K562 (cell line): ENCODE results near the gene GRB14. TPM values are rescaled to one million over a fixed set of nuclear protein-coding genes. Genes with fewer than 3 reads are reported as not detected.

Experiments
- E2F3 ChIP-seq: fragments of 250-450 bp; sonication (Bioruptor Pico); IDR thresholded peaks from 2 replicates; pipeline ENCODE4 v1.4.0; 2020; ENCODE audit warnings: mild to moderate bottlenecking
- TEAD4 ChIP-seq, 2 experiments: sonication (generic) in 1 of 2; formaldehyde crosslinking in 1 of 2; IDR thresholded peaks; 2 replicates each; pipeline versions ENCODE4 v1.6.1 to v1.8.0; 2012 to 2022; ENCODE audit warnings: borderline replicate concordance in 1 of 2, inconsistent platforms in 1 of 2, low read length in 1 of 2, mild to moderate bottlenecking in 1 of 2, missing genetic modification reagents in 1 of 2
- ZNF717 ChIP-seq: fragments of 250-450 bp; sonication (Bioruptor Pico); IDR thresholded peaks from 2 replicates; pipeline ENCODE4 v1.5.0; 2021
- polyA plus RNA-seq, 8 experiments: library from polyadenylated mRNA; depleted of rRNA in 4 of 8; stranded (reverse) in 5 of 8; unstranded in 3 of 8; fragments of >200 nt; fragmentation: Nextera tagmentation in 2 of 8; fragmentation: Illumina TruSeq in 1 of 8; extraction: Ambion mirVana in 2 of 8; extraction: Trizol in 1 of 8; gene quantifications; 2 replicates each; pipeline versions ENCODE4 v1.2.1 to v1.2.3, GENCODE V29; 2011 to 2014; ENCODE audit warnings: inconsistent platforms in 1 of 8, missing spikeins in 1 of 8
- total RNA-seq, 7 experiments: library from RNA; depleted of rRNA in 6 of 7; stranded (reverse); fragments of >200 nt in 6 of 7; fragmentation: Illumina TruSeq in 2 of 7; extraction: Trizol in 2 of 7; gene quantifications; 2 replicates each; pipeline versions ENCODE4 v1.2.1 to v1.2.3, GENCODE V29; 2011 to 2021; ENCODE audit warnings: low replicate concordance in 1 of 7
- TF ChIP-seq, protein P1 (sequence below): sonication (generic); formaldehyde crosslinking; IDR thresholded peaks from 2 replicates; pipeline ENCODE4 v1.8.0; 2023; ENCODE audit warnings: missing genetic modification reagents, mild to moderate bottlenecking, borderline replicate concordance

Gene GRB14
- total and polyA plus RNA-seq, 9 of the 15 experiments (the other 6 are each of a cell fraction or from before 2014, with no cell fraction given) = not detected

DNA sequence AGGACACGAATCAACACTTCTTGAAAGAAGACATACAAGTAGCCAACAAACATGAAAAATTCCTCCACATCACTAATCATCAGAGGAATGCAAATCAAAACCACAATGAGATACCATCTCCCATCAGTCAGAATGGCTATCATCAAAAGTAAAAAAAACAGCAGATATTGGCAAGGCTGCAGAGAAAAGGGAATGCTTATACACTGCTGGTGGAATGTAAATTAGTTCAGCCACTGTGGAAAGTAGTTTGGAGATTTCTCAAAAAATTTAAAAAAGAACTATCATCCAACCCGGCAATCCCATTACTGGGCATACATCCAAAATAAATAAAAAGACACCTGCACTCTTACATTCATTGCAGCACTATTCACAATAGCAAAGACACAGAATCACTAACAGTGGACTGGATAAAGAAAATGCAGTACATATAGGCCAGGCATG is 78.7 kb downstream of the GRB14 start (continued):
- TF ChIP-seq, protein P1, sequence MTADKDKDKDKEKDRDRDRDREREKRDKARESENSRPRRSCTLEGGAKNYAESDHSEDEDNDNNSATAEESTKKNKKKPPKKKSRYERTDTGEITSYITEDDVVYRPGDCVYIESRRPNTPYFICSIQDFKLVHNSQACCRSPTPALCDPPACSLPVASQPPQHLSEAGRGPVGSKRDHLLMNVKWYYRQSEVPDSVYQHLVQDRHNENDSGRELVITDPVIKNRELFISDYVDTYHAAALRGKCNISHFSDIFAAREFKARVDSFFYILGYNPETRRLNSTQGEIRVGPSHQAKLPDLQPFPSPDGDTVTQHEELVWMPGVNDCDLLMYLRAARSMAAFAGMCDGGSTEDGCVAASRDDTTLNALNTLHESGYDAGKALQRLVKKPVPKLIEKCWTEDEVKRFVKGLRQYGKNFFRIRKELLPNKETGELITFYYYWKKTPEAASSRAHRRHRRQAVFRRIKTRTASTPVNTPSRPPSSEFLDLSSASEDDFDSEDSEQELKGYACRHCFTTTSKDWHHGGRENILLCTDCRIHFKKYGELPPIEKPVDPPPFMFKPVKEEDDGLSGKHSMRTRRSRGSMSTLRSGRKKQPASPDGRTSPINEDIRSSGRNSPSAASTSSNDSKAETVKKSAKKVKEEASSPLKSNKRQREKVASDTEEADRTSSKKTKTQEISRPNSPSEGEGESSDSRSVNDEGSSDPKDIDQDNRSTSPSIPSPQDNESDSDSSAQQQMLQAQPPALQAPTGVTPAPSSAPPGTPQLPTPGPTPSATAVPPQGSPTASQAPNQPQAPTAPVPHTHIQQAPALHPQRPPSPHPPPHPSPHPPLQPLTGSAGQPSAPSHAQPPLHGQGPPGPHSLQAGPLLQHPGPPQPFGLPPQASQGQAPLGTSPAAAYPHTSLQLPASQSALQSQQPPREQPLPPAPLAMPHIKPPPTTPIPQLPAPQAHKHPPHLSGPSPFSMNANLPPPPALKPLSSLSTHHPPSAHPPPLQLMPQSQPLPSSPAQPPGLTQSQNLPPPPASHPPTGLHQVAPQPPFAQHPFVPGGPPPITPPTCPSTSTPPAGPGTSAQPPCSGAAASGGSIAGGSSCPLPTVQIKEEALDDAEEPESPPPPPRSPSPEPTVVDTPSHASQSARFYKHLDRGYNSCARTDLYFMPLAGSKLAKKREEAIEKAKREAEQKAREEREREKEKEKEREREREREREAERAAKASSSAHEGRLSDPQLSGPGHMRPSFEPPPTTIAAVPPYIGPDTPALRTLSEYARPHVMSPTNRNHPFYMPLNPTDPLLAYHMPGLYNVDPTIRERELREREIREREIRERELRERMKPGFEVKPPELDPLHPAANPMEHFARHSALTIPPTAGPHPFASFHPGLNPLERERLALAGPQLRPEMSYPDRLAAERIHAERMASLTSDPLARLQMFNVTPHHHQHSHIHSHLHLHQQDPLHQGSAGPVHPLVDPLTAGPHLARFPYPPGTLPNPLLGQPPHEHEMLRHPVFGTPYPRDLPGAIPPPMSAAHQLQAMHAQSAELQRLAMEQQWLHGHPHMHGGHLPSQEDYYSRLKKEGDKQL (CRISPR knock-in tag) = no peak
- TF ChIP-seq ZNF717 (CRISPR knock-in tag) = no peak
- no peak for TF ChIP-seq E2F3 (CRISPR knock-in tag)
- TF ChIP-seq TEAD4 (IDR thresholded peaks at IDR 0.05; ENCODE audit: low read length) = no peak
- no peak for TF ChIP-seq TEAD4 (CRISPR knock-in tag; IDR thresholded peaks at IDR 0.05; ENCODE audit: borderline replicate concordance)
